ENCODE measurements around the gene PPM1H.
"Not testable (repeated sequence)": the region's sequence is repeated elsewhere in the genome, so short reads cannot be mapped to it uniquely, and the experiment has no call there.

The PPM1H gene

GRCh38 chr12:62827855-62828254 is 107.1 kb downstream of the PPM1H start:
- no peak for DNase-seq

DNA sequence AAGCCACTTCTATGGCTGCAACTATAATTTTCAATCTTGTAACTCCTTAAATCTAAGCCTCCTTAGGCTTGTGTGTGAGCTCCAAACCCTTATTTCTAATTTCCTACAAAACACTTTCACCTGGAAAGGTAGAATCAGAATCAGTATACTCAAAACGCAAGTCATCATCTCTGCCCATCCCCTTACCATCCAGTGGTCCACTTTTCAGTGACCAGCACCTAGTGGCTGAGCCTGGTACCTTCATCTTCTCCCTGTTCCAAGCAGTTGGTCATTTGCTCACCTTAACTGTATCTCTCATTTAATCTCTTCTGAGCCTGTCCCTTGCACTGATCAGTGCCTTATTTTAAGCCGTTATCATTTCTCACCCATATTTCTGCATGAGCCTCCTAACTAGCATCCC is 107.9 kb downstream of the PPM1H start:
- DNase-seq, result no peak

DNA sequence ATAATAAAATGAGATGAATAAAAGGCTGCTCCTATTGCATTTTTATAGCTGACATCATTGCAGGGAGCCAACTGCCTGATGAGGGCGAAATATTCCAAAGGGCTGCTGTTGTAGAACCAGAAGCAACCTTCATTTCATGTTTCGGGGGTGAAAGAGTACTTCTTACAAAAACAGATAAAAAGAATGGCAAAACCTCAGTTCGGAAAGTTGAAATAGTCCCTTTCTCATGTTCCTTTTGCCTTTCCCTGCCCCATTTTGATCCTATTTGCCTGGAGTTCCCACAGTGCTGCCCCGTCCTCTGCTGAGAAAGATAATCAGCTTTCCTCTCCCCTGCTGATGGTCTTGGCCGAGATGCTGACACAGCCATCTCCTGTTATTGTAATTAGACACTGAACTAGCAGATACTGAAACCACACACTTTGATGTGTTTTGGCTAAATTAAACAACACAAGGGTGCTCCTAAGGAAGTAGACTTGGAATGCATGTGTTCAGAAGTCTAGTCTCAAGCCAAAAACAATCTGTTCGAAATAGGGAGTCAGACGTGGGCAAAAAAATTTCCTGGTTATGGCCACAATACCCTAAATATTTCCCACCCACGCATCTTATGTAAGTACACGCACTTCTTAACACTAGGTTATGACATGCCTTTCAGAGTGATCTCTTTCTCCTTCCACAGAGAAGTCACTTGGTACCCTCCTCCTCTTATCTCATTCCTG is 117.2 kb downstream of the PPM1H start:
- no peak for DNase-seq

DNA sequence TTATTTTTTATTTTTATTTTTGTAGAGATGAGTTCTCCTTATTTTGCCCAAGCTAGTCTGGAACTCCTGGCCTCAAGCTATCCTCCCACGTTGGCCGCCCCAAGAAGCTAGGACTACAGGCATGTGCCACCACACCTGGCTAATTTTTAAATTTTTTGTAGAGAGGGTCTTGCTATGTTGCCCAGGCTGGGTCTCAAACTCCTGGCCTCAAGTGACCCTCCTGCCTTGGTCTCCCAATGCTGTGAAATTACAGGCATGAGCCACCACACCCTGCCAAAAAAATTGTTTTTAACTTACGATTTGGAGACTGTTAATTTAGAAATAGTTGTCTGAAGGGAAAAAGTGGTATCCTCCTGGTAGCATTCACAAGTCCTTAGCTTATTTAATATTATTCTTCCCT is 120.7 kb downstream of the PPM1H start:
- DNase-seq, result no peak

GRCh38 chr12:62813031-62813829 is 121.7 kb downstream of the PPM1H start:
- no peak for DNase-seq

GRCh38 chr12:62811481-62811880 is 123.5 kb downstream of the PPM1H start:
- DNase-seq, result not testable (repeated sequence)

DNA sequence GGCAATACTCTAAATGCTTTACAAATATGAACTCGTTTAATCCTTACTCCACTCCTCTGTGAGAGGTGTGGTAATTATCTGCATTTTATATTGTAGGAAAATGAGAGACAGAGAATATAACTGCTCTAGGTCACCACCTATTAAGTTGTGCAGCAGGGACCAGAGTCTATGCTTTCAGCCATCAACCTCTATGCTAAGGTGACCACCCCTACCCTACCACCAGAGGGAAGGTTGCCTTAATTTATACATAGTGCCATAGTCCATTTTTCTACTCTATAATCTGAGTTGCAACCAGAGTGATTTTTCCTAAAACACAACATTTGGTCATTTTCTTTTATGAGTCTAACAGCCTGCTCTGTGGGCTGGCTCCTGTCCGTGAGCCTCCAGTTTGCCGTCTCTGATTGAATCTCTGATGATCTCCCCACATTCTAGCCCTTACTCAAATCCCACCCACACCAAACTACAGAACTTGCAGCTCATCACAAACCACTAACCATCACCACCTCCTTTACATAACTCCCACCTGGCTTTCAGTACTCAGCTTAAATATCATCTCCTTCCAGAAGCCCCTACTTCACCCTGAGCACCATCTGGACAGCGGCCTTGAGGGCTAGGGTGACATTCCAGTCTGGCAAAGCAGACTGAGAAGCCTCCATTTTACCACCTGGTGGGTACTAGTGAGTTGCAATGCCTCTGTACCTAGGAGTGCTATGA is 126.6 kb downstream of the PPM1H start:
- no peak for DNase-seq

DNA sequence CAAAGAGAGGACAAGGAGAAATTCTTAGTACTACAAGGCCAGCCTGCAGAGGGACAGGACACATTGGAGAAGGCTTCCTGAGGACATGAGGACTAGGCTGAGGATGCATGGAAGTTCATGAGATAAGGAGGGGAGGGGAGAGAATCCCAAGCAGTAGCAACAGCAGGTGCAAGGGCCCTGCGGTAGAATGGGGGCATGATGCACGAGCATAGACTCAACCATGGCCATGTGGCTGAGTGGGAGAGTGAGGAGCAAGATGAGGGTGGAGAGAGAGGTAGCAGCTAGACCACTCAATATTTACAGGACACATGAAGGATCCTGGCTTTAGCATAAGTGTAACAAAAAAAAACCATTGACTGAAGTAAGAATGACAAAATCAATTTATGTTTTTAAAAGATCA is 128.1 kb downstream of the PPM1H start:
- no peak for DNase-seq

- DNase-seq, result no peak
These were observed 128.6 kb downstream of the PPM1H start for GRCh38 chr12:62806244-62806836.

- no peak for DNase-seq
These were observed 129.4 kb downstream of the PPM1H start for GRCh38 chr12:62805517-62805916.

- DNase-seq, result no peak
These were observed 131.2 kb downstream of the PPM1H start for GRCh38 chr12:62803756-62804155.

DNA sequence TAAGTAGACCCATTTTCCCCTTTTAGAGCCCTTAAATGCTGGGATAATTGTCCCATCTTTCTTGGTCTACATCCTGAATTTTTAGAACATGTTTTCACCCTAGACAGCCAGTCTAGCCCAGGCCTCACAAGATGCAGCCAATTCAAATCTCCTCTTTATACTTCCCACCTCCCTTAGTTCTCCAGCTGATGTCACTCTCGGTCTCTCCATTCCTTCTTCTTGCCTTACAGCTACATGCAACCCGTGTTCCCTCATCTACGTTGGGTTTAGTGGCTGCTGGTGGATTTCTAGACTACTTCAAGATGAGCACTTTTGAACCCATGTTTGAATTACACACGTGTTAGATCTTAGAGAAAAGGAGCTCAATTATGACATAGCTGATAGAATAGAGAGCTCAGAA is 132.0 kb downstream of the PPM1H start:
- no peak for DNase-seq

- no peak for DNase-seq
These were observed 132.6 kb downstream of the PPM1H start for GRCh38 chr12:62802321-62802720.

- no peak for DNase-seq
These were observed 133.2 kb downstream of the PPM1H start for GRCh38 chr12:62801796-62802195.

DNA sequence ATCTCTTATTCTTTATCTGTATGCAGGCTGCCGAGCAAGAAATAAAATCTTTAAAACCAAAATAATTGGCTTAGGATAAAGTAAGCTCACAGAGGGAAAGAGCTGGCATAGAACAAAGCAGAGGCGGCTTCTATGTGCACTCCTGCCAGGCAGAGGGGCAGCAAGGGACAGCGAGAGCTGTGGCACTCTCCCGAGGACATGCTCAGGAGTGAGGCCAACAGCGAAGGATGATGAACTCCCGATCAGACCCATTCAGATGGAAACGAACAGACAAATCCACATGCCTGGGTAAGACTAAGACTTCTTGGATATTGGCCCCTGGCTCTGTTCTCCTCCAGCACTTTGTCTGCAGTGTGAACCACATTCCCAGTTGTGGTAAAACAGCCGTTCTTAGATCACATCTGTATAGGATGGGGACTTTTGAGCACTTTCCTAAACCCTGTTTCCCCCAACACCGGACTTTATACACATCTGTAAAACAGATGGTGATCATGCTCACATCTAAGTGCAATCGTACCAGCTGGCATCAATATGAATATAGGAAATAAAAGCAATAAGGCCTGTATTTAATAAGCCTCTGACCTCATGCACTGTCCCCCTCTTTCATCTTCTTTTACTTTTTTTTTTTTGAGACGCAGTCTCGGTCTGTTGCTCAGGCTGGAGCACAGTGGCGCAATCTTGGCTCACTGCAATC is 134.1 kb downstream of the PPM1H start:
- DNase-seq, result no peak

- DNase-seq, result no peak
These were observed 135.1 kb downstream of the PPM1H start for GRCh38 chr12:62799766-62800406.

DNA sequence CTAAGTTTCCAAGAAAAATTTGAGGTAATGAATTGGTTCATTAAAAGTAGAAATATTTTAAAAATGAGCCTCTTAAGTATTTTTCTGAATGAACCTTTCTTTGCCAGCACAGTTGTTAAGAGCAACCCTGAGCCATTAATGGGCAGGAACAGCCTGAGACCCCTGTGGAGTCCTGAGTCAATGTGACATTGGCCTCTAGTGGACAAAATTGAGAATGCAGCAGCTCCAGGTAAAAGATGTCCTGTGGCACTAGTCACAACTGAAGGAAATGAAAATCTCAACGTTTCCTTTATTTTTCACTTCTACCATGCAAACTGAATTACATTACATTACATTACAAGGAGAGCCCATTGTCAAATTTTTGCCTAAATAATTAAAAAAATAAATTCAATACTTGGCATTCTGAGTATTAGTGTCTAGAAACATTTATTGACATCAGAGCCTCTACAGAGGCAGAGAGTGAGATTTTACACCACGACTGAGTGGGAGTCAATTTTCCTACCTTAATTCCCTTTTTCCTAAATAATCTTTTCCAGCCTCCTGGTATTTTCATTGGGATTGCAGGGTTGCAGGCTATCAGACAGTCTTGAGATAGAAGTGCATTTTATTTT is 135.7 kb downstream of the PPM1H start:
- peak; percentile 46 for DNase-seq

DNA sequence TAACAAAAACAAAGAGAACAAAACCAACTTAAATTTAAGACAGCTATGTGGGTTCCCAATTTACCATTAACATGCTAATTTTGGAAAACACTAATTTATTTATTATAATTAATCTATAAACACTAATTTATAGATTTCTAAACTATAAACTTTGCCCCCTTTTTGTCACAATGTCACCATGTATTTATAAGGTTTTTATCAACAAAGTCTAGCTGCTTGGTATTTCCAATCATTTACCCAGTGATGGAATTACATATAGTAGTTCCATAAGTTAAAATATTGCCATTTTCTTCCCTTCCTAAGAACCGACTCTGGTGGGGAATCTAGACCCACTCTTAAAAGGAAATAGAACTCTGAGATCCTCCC is 140.7 kb downstream of the PPM1H start:
- no peak for DNase-seq

DNA sequence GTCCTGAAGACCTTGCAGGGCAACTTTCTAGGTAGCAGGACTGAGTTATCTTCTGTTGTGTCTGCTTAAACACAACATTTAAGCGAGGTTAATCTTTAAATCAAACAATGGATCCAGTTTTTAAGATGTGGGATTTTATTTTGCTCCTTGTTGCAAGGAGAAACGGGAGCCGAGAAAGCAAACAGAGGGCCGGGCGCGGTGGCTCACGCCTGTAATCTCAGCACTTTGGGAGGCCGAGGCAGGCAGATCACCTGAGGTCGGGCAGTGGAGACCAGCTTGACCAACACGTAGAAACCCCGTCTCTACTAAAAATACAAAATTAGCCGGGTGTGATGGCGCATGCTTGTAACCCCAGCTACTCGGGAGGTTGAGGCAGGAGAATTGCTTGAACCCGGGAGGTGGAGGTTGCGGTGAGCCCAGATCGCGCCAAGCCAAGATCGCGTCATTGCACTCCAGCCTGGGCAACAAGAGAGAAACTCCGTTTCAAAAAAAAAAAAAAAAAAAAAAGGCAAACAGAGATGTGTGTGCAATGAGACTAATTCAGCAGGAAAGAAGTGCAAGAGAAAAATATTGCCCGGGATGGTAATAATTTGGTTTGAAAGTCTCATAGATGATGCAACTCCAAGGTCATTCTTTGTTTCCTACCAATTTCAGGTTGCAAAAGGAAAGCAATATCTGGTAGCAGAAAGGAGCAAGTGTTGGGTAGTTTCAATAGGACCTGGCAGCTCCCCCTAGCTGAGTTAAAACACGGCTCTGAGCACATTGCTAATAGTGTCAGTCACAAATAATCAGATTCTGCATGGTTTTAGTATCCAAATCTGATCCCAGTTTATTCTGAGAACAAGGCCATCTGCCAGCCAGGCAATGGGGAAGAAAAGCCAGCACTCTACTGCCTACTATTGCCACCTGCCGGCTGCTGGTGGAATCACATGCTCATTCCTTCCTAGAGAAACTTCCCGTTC is 141.4 kb downstream of the PPM1H start:
- DNase-seq, result peak; percentile 74

- no peak for DNase-seq
These were observed 142.6 kb downstream of the PPM1H start for GRCh38 chr12:62792236-62792870.

All from NCI-H774 (cell line).